Kidney (tissue), 14 donors: Measurements from ENCODE around the gene TNRC18. TPM values are rescaled to one million over a fixed set of nuclear protein-coding genes. Genes with fewer than 3 reads are reported as not detected.

Experiments
- DNase-seq, 5 donors: peaks; one replicate each; pipeline ENCODE4 v3.0.0-alpha.2; 2013 to 2020
- FAIRE-seq: peaks from 2 replicates; lab custom pipeline; 2012; peaks lifted over from hg19 to GRCh38; lab: Jason Lieb, UNC
- H3K27ac ChIP-seq, 2 donors: one replicate each; pipeline ENCODE4 v1.7.0; 2013; ENCODE audit warnings: low read depth in 2 of 2, low read length in 2 of 2, inconsistent platforms in 1 of 2
- H3K27me3 ChIP-seq: one replicate; pipeline ENCODE4 v1.7.1; 2013; ENCODE audit warnings: low read length, inconsistent platforms; ENCODE audit not compliant: control insufficient read depth, insufficient read depth
- H3K36me3 ChIP-seq, 3 donors: one replicate each; pipeline versions ENCODE4 v1.7.0 to v1.7.1; 2013; ENCODE audit warnings: low read length in 3 of 3, control low read depth in 1 of 3, inconsistent platforms in 1 of 3; ENCODE audit not compliant: insufficient read depth in 3 of 3, control insufficient read depth in 2 of 3
- H3K4me1 ChIP-seq, 3 donors: one replicate each; pipeline versions ENCODE4 v1.7.0 to v1.7.1; 2013; ENCODE audit warnings: low read length in 3 of 3, inconsistent platforms in 1 of 3, low read depth in 1 of 3; ENCODE audit not compliant: control insufficient read depth in 2 of 3, insufficient read depth in 2 of 3
- H3K4me3 ChIP-seq, 3 donors: one replicate each; pipeline versions ENCODE4 v1.7.0 to v1.8.1; 2013; ENCODE audit warnings: low read length in 3 of 3, control low read depth in 1 of 3, inconsistent platforms in 1 of 3
- H3K9ac ChIP-seq, 3 donors: one replicate each; pipeline versions ENCODE4 v1.7.0 to v1.7.1; 2013; ENCODE audit warnings: low read length in 3 of 3, control low read depth in 1 of 3, inconsistent platforms in 1 of 3
- H3K9me3 ChIP-seq, 3 donors: one replicate each; pipeline versions ENCODE4 v1.7.0 to v1.7.1; 2013; ENCODE audit warnings: low read length in 3 of 3, control low read depth in 1 of 3, inconsistent platforms in 1 of 3; ENCODE audit not compliant: control insufficient read depth in 2 of 3, insufficient read depth in 1 of 3
- intact Hi-C: fragments of 100-400 bp; cut with DNase I; formaldehyde crosslinking; loops from one replicate; pipeline ENCODE4 v1.11.1; 2022
- polyA plus RNA-seq: library from polyadenylated mRNA; stranded (reverse); fragments of 350-450 nt; fragmentation: Illumina TruSeq; extraction: RNeasy Lipid Tissue Mini Kit (QIAGEN cat#74804); gene quantifications from one replicate; pipeline ENCODE4 v1.2.3, GENCODE V29; 2014; ENCODE audit warnings: low read depth, low replicate concordance; ENCODE audit not compliant: insufficient read depth
- total RNA-seq: library from RNA; stranded (reverse); fragmentation: NEBNext Ultra II Directional; extraction: Animal tissue kit (Norgen Biotek cat#: 25700); gene quantifications from one replicate; pipeline ENCODE4 v1.2.1, GENCODE V29; 2021
- TF ChIP-seq, protein P1 (sequence below): IDR thresholded peaks from 3 replicates; pipeline ENCODE4 v1.5.1; 2012; ENCODE audit warnings: mild to moderate bottlenecking, moderate library complexity, borderline replicate concordance; ENCODE audit not compliant: insufficient read depth; ENCODE audit errors: extremely low read depth
- donor health status: control.
- donor health status: control.
- donor health status: control.
- donor health status: control.
- donor health status: control.
- donor health status: DM: yes; HTN: yes; CAD: no.
- donor health status: Normal renal cell carcinoma (clear cell type).

The TNRC18 gene
- total and polyA plus RNA-seq, 2 donors from 2014 or later: 12.5 to 125 TPM

DNA sequence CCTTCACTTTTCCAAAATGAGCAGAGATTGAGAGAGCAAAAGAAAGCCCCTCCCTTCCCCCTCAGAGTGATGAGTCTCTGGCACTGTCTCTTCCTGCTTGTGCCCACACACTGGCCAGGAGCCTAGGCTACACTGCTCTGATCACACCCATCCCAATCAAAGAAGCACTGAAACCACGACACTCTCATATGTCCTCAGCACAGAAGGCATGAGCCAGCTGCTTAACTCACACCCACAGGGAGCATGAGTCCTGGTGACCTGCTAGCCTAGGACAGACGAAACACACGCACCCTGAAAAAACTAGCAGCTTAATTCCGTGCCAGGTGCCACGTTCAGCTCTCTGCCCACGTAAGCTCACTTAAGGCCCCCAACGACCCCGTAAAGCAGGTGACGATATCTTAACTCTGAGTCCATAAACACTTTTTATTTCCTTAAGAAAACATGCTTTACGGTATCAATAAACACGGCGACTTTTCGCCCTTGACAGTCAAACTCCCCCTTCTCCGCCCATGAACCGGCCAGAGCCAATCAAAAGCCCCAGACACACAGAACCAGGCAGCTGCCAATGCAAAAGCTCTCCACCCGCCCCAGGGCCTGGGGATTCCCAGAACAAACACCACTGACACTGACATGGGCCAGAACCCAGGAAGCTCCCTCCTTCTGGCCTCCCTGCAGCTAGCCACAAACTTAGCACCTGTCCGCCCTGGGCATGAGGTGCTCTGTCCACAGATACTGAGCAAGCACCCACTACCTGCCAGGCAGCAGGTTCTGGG, 69.0 kb downstream of the TNRC18 start:
- Histone ChIP-seq H3K4me1 (peaks cover 0 to 12% (median 0%) of the 10 kb centered on the region in 3 donors), H3K36me3 (peaks cover 4 to 64% (median 12%) of the 10 kb centered on the region in 3 donors), H3K4me3 (peak overlapping the region in 1 of 3 donors; percentile 15), H3K9ac (peak overlapping the region in 1 of 3 donors; percentile 35), H3K27ac (peak overlapping the region in 1 of 2 donors; percentile 38), H3K9me3 (no peaks in the 10 kb centered on the region), H3K27me3 (no peaks in the 10 kb centered on the region)
- DNase-seq (peak in 2 of 5 donors; percentile 20 to 84), FAIRE-seq (no peak)
- intact Hi-C loops: no loop called here
- TF ChIP-seq, protein P1, sequence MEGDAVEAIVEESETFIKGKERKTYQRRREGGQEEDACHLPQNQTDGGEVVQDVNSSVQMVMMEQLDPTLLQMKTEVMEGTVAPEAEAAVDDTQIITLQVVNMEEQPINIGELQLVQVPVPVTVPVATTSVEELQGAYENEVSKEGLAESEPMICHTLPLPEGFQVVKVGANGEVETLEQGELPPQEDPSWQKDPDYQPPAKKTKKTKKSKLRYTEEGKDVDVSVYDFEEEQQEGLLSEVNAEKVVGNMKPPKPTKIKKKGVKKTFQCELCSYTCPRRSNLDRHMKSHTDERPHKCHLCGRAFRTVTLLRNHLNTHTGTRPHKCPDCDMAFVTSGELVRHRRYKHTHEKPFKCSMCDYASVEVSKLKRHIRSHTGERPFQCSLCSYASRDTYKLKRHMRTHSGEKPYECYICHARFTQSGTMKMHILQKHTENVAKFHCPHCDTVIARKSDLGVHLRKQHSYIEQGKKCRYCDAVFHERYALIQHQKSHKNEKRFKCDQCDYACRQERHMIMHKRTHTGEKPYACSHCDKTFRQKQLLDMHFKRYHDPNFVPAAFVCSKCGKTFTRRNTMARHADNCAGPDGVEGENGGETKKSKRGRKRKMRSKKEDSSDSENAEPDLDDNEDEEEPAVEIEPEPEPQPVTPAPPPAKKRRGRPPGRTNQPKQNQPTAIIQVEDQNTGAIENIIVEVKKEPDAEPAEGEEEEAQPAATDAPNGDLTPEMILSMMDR: no peak

- no peak for DNase-seq
- intact Hi-C loops: no loop called here
- H3K9me3 ChIP-seq: no peaks in the 10 kb centered on the region
- no peak overlapping the region for H3K9ac ChIP-seq
- no peak overlapping the region for H3K27ac ChIP-seq
- H3K4me3 ChIP-seq: no peak overlapping the region
- H3K4me1 ChIP-seq: peaks cover 0 to 12% (median 0%) of the 10 kb centered on the region in 3 donors
- no peak for FAIRE-seq
- H3K27me3 ChIP-seq: no peaks in the 10 kb centered on the region
- TF ChIP-seq, protein P1: no peak
- H3K36me3 ChIP-seq: peaks cover 0 to 46% (median 2%) of the 10 kb centered on the region in 3 donors
Observed at GRCh38 chr7:5352440-5353010, 71.1 kb downstream of the TNRC18 start.

GRCh38 chr7:5351507-5352265, 71.9 kb downstream of the TNRC18 start:
- FAIRE-seq: no peak
- Histone ChIP-seq H3K27me3 (no peaks in the 10 kb centered on the region), H3K4me1 (peaks cover 0 to 12% (median 0%) of the 10 kb centered on the region in 3 donors), H3K9ac (no peak overlapping the region), H3K4me3 (no peak overlapping the region), H3K27ac (no peak overlapping the region), H3K9me3 (no peaks in the 10 kb centered on the region), H3K36me3 (peaks cover 0 to 40% (median 2%) of the 10 kb centered on the region in 3 donors)
- intact Hi-C loops: no loop called here
- TF ChIP-seq, protein P1: no peak
- DNase-seq: no peak
